GM10266 (cell line): Measurements from ENCODE around the gene COX8A.
"Not testable (repeated sequence)": the region's sequence is repeated elsewhere in the genome, so short reads cannot be mapped to it uniquely, and the experiment has no call there.

Experiments
- DNase-seq: peaks from one replicate; pipeline ENCODE4 v3.0.0; 2012; ENCODE audit errors: extremely low spot score
- CTCF ChIP-seq: IDR thresholded peaks from 2 replicates; pipeline ENCODE4 v1.5.1; 2012; ENCODE audit warnings: mild to moderate bottlenecking, low read depth; ENCODE audit not compliant: control insufficient read depth, insufficient read depth; ENCODE audit errors: missing control alignments

COX8A gene

GRCh38 chr11:63945477-63946163 lies 28.8 kb upstream of the COX8A start:
- DNase-seq, result peak; percentile 58
- TF ChIP-seq CTCF, result peak; percentile 74

GRCh38 chr11:63951779-63952536 lies 22.5 kb upstream of the COX8A start:
- DNase-seq, result peak; percentile 76
- no peak for TF ChIP-seq CTCF

- TF ChIP-seq CTCF, result no peak
- no peak for DNase-seq
Observed at GRCh38 chr11:63952570-63952969, 21.9 kb upstream of the COX8A start.

- no peak for TF ChIP-seq CTCF
- no peak for DNase-seq
Observed at GRCh38 chr11:63958008-63958407, 16.4 kb upstream of the COX8A start.

GRCh38 chr11:63961608-63962412 lies 12.6 kb upstream of the COX8A start:
- no peak for TF ChIP-seq CTCF
- DNase-seq, result no peak

GRCh38 chr11:63963895-63964294 lies 10.5 kb upstream of the COX8A start:
- not testable (repeated sequence) for DNase-seq

GRCh38 chr11:63966444-63966843 lies 8.0 kb upstream of the COX8A start:
- TF ChIP-seq CTCF, result no peak
- no peak for DNase-seq
